Mononuclear cell (primary cell): ENCODE measurements around the gene EXOC4. TPM values are rescaled to one million over a fixed set of nuclear protein-coding genes. Genes with fewer than 3 reads are reported as not detected.

Experiments used
- H3K27me3 ChIP-seq: 2 replicates; pipeline ENCODE4 v1.6.0; 2011; ENCODE audit warnings: low read length, control low read depth; ENCODE audit not compliant: insufficient read depth
- H3K4me1 ChIP-seq: 2 replicates; pipeline ENCODE4 v1.5.1; 2011; ENCODE audit warnings: mild to moderate bottlenecking, low read length, control low read depth; ENCODE audit not compliant: insufficient read depth
- H3K4me3 ChIP-seq: 2 replicates; pipeline ENCODE4 v1.5.1; 2011; ENCODE audit warnings: mild to moderate bottlenecking, low read length, moderate library complexity
- H3K9me3 ChIP-seq: 2 replicates; pipeline ENCODE4 v1.5.1; 2011; ENCODE audit warnings: low read depth, mild to moderate bottlenecking, control low read depth, low read length
- total RNA-seq: library from RNA; depleted of rRNA; stranded (reverse); fragments of >200 nt; gene quantifications from one replicate; pipeline ENCODE4 v1.2.3, GENCODE V29; 2012

The EXOC4 gene
- total RNA-seq, 1 donor, result 106 TPM

DNA sequence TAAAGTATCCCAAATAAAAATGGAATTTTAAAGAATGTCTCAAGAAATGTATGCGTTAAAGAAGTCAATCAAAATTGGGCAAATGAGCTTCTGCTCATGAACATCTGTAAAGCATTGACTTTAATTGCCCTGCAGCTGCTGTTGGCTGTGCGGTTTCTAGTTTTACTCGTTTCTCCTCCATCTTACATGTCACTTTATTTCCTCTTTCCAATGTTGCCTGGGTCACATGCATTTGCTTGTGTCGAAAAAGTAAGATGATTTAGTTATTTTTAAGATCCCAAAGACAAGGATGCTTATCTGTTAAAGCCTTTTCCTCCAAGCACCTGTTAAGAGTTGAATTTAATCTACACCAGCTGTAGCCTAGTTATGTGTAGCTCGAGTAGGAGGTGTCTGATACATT is 310.4 kb downstream of the EXOC4 start:
- Histone ChIP-seq H3K4me3 (no peak overlapping the region), H3K27me3 (no peaks in the 10 kb centered on the region), H3K4me1 (no peaks in the 10 kb centered on the region), H3K9me3 (no peaks in the 10 kb centered on the region)

DNA sequence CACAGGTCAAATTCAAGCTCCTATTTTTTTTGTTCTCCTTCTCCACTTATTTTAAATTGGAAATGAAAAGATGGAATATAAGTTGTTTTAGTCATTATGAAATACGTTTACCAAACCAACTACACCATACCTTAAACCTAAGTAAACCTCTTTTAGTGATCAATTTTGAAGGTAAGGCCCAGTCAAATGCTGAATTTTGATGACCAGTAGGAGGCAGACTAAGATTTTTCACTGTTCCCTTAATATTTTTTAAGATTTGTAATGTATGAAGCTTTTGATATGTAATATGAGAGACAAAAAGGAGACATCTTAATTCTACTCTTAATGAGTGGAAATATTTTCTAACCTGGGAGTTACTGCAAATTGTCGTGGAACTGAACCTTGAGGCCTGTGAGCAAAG is 311.6 kb downstream of the EXOC4 start:
- no peaks in the 10 kb centered on the region for H3K27me3 ChIP-seq
- no peaks in the 10 kb centered on the region for H3K9me3 ChIP-seq

DNA sequence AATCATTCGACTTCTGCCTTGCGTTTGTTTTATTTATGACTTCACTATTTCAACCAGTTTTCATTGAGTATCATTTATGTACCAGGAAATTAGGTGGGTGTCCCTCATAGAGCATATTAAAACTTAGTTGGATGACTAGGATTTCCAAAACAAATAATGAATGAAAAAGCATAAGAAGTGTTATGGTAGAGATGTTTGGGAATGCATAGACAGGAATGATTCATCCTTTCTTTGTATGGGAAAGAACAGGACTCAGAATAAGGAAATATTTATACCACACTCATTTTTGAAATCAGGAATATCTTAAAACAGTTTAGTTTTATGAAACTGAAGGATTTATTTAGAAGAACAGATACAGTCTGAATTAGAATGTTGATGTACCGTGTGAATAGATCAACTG is 315.7 kb downstream of the EXOC4 start:
- Histone ChIP-seq H3K9me3 (no peaks in the 10 kb centered on the region), H3K4me3 (no peak overlapping the region), H3K27me3 (no peaks in the 10 kb centered on the region), H3K4me1 (no peaks in the 10 kb centered on the region)

More for the DNA sequence above, 311.6 kb downstream of the EXOC4 start:
- Histone ChIP-seq H3K4me1 (no peaks in the 10 kb centered on the region), H3K4me3 (no peak overlapping the region)

DNA sequence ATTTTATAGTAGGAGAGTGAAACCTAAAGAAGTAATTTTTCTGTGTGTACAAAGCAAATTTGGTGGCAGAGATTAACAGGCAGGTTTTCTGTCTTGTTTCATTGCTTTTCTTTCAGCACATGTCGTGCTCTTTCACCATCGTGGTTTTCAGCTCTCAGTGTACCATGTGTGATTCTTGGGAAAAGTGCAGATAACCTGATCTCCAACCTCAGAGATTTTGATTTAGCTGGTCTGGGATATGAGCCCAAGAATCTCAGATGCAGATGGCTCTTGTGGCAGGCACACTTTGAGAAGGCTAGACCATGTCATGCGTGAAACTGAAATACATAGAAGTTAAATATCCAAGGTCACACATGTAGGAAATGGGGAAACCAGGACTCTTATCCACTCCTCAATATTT is 317.4 kb downstream of the EXOC4 start:
- no peak overlapping the region for H3K4me3 ChIP-seq
- no peaks in the 10 kb centered on the region for H3K9me3 ChIP-seq
- no peaks in the 10 kb centered on the region for H3K27me3 ChIP-seq
- no peaks in the 10 kb centered on the region for H3K4me1 ChIP-seq

DNA sequence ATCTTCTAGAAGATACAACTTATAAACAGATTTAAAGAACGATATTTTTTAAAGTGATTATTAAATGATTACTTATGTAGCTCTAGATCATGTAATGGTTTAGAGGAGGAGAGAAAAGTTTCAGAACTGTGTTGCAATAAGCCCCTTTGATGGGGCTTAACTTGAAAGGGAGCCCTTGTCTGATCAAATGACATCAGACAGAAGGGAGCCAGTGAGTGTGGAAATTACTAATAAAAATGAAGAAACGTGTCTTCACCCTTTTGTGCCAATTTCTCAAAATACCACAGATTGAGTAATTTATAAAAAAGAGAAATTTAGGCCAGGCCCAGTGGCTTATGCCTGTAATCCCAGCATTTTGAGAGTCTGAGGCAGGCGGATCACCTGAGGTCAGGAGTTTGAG is 318.2 kb downstream of the EXOC4 start:
- Histone ChIP-seq H3K27me3 (no peaks in the 10 kb centered on the region), H3K4me1 (no peaks in the 10 kb centered on the region), H3K4me3 (no peak overlapping the region), H3K9me3 (no peaks in the 10 kb centered on the region)

DNA sequence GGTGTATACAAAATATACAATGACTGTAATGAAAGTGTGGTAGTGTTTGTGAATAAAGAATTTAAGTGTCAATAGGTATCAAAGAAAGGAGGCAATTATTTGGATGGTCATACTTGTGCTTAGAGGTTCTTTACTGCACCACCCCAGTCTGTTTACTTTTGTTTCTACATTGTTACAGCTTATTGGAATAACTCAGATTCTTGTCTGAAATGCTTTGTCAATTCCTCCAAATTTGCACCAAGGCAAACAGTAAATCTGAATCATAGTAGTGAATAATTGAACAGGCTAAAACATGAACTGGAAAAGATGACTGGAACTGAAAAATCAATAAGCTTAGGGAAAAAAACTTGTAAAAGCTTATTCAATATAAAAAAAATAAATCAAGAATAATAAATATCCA is 319.2 kb downstream of the EXOC4 start:
- H3K4me3 ChIP-seq, result no peak overlapping the region
- H3K27me3 ChIP-seq, result no peaks in the 10 kb centered on the region
- no peaks in the 10 kb centered on the region for H3K4me1 ChIP-seq
- no peaks in the 10 kb centered on the region for H3K9me3 ChIP-seq

DNA sequence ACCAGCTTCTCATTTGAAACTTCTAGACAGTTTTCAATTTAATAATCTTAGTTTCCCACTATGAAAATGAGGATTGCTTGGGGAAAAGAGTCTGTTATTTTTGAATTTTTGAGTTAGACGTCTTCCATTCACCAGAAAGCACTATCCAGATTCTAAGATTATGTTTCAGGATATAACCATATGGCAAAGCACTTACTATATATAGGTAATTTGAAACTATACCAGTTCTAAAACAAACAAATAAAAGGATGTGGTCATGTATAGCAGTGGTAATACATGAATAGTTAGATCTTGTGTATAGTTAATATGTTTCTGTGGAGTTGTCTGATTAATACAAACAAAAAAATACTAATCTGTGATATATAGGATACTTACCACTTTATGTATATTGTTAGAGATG is 320.0 kb downstream of the EXOC4 start:
- Histone ChIP-seq H3K27me3 (no peaks in the 10 kb centered on the region), H3K9me3 (no peaks in the 10 kb centered on the region), H3K4me3 (no peak overlapping the region), H3K4me1 (no peaks in the 10 kb centered on the region)

DNA sequence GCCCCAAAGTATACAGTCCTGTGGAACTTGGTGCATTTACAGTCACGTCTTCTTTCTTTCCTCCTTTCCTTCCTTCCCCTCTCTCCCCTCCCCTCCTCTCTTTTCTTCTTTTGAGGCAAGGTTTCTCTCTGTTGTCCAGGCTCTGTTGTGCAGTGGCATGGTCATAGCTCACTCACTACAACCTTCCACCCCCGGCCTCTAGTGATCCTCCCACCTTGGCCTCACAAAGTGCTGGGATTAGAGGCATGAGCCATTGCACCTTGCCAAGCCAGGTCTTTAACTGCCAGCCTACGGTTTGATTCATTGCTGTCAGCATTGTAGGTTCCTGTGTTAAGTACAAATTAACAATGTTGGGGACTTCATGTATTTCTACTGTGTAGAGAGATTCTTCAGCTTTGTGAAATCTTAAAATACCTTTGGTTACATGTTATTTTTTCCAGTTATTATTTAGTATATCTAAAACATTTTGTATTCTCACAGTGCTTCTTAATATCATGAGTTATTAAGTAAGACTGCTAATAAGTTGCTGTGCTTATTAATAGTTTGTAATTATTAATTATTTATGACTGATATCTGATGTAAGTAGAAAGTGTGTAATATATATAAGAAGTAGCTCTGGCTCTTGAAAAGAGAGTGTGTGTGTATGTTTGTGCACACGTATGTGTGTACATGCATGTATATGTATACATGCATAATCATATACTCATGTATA is 320.8 kb downstream of the EXOC4 start:
- no peak overlapping the region for H3K4me3 ChIP-seq
- H3K4me1 ChIP-seq, result no peaks in the 10 kb centered on the region
- no peaks in the 10 kb centered on the region for H3K27me3 ChIP-seq
- H3K9me3 ChIP-seq, result no peaks in the 10 kb centered on the region

DNA sequence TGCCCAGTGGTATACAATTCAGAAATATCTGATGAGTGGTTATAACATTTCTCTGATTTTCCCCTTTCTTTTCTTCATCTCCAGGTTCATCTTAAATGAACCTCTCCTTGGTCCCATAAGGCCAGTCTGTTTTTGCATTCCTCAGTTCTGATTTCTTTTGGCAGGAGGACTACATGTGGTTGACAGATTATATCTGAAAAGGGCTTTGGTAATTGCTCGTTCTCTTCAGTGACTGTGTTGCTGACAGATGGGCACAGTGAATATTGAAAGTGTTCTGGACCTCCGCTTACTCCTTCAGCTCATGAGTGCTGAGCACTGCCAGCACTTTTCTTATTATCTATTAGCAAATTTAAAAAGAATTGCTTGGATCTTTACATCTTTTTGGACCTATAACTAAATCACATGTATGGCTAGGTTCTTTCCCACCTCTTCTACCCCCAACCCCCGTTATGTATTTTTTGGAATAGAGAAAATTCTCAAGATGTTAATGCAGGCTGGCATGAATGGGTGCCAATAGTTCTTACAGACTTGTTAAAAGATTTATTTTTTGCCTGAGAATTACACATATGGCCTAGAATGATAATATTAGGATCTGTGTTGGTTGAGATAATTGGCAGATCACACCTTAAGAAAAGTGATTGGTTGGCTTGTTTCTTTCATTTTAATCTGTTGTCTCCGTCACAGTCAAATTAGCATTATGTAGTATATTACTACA is 323.0 kb downstream of the EXOC4 start:
- Histone ChIP-seq H3K27me3 (no peaks in the 10 kb centered on the region), H3K4me3 (no peak overlapping the region), H3K4me1 (no peaks in the 10 kb centered on the region), H3K9me3 (no peaks in the 10 kb centered on the region)

DNA sequence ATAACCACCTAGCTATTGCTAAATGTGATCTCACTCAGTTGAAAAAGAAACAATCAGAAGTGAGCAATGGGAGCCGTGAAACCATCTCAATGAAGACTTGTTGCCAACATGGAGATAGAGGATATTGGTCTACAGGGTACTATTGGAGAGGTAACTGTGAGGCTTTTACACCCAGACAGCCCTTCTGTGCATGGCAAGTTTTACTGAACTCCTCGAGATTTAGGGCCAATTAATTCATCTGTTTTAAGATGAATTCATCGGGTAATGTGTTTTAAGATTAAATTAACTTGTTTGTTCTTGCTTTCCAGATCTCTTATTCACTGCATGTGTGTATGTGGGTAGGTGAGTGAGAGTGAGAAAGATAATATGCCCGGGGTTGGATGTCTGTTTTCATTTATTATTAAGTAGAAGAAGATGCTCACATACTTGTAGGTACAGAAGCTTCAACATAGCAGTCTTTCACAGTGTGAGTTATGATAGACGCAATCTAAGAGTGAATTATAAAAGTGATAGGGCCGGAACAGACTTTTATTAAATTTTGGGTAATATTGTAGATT is 323.8 kb downstream of the EXOC4 start:
- no peaks in the 10 kb centered on the region for H3K4me1 ChIP-seq

DNA sequence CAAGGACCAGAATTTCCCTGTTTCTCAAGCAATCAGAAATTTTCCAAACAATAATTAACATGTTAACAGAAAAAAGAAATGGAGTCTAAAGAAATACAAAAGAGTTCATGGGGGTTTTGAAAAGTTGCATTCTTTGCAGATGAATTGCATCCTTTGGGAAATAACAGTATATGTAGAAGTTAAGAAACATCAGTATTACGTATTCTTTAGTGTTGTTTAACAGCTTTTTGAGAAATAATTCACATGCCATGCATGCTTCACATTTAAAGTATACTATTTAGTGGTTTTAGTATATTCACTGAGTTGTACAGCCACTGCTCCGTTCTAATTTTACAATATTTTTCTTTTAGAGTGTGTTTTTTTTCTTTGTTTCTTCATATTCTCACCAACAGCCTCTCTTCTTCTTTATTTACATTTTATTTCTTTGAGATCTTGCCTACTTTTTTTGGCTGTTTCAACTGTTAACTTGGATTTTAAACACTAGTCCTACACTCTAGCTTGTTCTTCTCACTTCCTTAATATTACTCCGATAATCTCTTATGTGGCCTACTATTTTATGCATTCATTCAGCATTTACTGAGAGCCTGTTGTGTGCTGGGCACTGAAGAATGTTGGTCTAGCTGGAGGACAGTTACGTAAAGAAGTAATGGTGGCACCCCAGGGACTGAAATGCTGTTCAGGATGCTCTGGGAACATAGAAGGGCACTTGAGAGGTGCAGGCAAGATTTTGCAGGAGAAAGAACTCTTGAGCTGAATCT is 330.1 kb downstream of the EXOC4 start:
- no peaks in the 10 kb centered on the region for H3K27me3 ChIP-seq
- H3K4me1 ChIP-seq, result peaks cover 12% of the 10 kb centered on the region
- no peaks in the 10 kb centered on the region for H3K9me3 ChIP-seq
- no peak overlapping the region for H3K4me3 ChIP-seq

More for the DNA sequence above, 323.8 kb downstream of the EXOC4 start:
- Histone ChIP-seq H3K9me3 (no peaks in the 10 kb centered on the region), H3K27me3 (no peaks in the 10 kb centered on the region), H3K4me3 (no peak overlapping the region)

DNA sequence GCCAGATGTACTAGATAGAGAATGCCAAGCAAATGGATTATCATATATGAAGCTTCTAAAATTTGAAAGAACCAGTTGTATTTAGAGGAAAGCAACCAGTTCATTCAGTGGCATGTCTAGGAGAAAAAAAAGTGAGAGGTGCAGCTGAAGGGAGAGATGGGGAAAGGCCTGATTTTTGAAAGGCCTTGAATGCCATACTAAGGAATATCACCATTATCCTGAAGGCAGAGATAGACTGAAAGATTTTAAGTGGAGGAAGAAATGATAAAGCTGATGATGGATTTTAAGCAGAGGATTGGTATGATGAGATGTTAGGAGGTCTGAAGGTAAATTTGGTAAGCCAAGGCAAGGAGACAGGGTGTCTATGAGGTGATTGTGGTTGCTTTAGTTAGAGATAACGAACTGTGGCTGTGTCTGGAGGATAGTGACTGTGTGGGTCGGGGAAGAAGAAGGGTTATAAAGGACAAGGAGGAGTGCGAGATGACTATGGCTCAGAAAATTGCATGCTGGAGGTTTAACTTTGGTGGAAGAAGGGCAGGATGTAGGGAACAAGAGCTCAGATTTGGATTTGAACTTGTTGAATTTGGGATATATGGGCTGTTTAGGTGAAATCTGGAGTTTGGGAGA is 330.8 kb downstream of the EXOC4 start:
- no peaks in the 10 kb centered on the region for H3K9me3 ChIP-seq
- H3K4me3 ChIP-seq, result no peak overlapping the region
- H3K27me3 ChIP-seq, result no peaks in the 10 kb centered on the region
- H3K4me1 ChIP-seq, result peaks cover 12% of the 10 kb centered on the region

DNA sequence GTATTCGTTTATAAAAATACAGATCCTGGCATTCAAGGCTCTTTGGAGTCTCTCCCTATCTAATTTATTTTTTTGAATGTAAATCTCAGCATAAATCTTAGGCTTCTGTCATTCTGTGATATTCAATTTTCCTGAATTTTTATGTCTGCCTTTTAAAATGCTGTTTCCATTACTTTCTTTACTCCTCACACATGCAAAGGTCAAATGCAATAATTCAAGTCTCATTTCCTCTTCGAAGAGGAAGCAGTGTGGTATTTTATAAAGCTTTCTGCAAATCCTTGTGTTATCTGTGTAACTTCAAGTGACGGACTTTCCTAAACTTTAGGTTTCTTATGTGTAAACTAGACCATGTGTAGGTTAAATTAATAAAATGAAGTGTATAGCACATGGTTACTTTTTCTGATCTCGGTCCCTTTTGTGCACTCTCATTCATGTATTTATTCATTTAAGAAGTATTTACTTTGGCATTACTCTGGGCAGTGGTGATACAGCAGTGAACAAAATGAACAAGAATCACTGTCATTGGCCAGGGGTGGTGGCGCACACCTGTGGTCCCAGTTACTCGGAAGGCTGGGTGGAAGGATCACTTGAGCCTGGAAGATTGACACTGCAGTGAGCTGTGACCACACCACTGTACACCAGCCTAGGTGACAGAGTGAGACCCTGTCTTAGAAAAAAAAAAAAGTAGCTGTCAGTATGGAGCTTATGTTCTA is 332.2 kb downstream of the EXOC4 start:
- Histone ChIP-seq H3K4me3 (no peak overlapping the region), H3K4me1 (peaks cover 12% of the 10 kb centered on the region), H3K9me3 (no peaks in the 10 kb centered on the region), H3K27me3 (no peaks in the 10 kb centered on the region)

DNA sequence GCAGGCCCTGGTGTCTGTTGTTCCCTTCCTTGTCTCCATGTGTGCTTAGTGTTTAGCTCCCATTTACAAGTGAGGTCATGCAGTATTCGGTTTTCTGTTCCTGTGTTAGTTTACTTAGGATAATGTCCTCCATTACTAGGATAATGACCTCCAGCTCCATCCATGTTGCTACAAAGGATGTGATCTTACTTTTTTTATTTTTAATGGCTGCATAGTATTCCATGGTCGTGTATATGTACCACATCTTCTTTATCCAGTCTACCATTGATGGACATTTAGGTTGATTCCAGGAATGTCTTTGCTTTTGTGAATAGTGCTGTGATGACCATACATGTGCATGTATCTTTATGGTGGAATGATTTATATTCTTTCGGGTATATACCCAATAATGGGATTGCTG is 333.4 kb downstream of the EXOC4 start:
- H3K27me3 ChIP-seq, result no peaks in the 10 kb centered on the region
- no peaks in the 10 kb centered on the region for H3K9me3 ChIP-seq
- peaks cover 12% of the 10 kb centered on the region for H3K4me1 ChIP-seq
- no peak overlapping the region for H3K4me3 ChIP-seq
